Right renal pelvis (tissue), 4 donors: ENCODE measurements around the gene TMC1. TPM values are rescaled to one million over a fixed set of nuclear protein-coding genes. Genes with fewer than 3 reads are reported as not detected.
"Not testable (repeated sequence)": the region's sequence is repeated elsewhere in the genome, so short reads cannot be mapped to it uniquely, and the experiment has no call there.

Experiments used
- DNase-seq, 4 donors: peaks; one replicate each; pipeline ENCODE4 v3.0.0-alpha.2; 2013; ENCODE audit warnings: low read depth in 4 of 4, low spot score in 3 of 4, missing footprints in 1 of 4
- polyA plus RNA-seq, 4 donors: library from polyadenylated mRNA; unstranded; fragments of 120-200 nt; gene quantifications; one replicate each; pipeline ENCODE4 v1.2.1, GENCODE V29; 2013; ENCODE audit not compliant: insufficient read length in 4 of 4

Gene TMC1
- polyA plus RNA-seq, 4 donors = 0.26 to 0.99 (median 0.82) TPM

GRCh38 chr9:72524820-72525540, 3.6 kb downstream of the TMC1 start:
- DNase-seq = peak in 1 of 4 donors; percentile 52

- DNase-seq = peak; percentile 33 to 60 (median 58)
These were observed 5.7 kb downstream of the TMC1 start for GRCh38 chr9:72526901-72527800.

- no peak for DNase-seq
These were observed 6.4 kb downstream of the TMC1 start for GRCh38 chr9:72527801-72528195.

DNA sequence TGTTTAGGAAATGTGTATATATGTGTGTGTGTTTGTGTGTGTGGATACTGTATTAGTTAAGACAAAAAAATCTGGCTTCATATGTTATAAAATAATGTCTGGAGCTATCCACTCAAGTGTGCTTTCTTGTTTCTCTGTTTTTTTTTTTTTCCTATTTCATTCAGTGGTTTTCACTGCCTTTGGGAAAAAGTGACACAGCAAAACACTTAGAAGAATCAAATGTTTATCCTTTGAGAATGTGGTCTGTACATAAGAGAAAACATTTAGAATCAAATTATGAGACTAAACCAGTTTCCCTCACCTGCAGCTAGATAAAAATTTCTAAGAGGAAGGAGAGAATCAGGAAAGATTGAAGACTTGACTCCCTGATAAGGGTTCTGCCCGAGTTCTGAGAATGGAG, 8.1 kb downstream of the TMC1 start:
- DNase-seq = no peak

DNA sequence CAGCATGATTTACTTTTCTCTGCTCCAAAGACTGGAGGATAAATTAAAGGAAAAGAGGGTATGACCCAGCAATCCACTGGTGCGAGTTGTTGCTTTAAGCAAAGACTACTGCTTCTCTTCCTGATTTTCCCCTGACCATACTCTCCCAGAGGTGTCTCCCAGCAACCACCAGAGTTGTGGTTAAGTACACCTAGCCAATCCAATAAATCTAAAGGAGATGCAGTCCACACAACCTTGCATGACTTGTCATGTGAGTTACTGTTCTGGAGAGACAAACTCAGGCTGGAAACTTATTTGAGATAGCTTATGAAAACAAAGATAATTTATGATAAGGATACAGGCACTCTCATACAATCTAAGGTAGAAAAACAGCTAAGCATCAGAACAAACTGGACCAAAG, 11.9 kb downstream of the TMC1 start:
- no peak for DNase-seq

- DNase-seq = no peak
These were observed 13.5 kb downstream of the TMC1 start for GRCh38 chr9:72534931-72535330.

DNA sequence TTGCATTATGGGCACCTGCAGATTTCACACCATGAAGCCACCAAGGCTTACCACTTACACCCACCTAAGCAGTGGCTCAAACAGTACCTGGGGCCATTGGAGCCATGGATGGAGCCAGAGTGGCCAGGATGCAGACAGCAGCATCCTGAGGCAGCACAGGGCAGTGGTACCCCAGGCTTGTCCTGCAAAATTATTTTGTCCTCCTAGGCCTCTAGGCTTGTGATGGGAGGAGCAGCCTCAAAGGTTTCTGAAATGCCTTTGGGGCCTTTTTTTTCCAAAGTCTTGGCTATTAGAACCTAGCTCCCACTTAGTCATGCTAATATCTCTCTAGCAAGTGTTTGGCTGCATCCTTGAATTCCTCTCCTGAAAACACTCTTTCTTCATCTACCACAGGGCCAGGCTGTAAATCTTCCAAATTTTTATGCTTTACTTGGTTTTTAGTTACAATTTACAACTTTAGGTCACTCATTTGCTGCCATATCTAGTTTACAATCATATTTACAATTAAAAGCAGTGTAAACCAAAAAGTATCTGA, 15.7 kb downstream of the TMC1 start:
- no peak for DNase-seq

DNA sequence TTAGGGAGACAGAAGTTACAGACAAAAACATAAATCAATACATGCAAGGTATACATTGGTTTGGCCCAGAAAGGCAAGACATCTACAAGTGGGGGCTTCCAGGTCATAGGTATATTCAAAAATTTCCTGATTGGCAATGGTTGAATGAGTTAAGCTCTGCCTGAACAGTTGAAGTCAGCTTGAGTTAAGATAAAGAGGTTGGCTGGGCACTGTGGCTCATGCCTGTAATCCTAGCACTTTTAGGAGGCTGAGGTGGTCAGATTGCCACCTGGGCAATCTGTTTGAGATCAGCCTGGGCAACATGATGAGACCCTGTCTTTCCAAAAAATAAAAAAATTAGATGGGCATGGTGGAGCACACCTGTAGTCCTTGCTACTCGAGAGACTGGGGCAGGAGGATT, 16.3 kb downstream of the TMC1 start:
- no peak for DNase-seq

DNA sequence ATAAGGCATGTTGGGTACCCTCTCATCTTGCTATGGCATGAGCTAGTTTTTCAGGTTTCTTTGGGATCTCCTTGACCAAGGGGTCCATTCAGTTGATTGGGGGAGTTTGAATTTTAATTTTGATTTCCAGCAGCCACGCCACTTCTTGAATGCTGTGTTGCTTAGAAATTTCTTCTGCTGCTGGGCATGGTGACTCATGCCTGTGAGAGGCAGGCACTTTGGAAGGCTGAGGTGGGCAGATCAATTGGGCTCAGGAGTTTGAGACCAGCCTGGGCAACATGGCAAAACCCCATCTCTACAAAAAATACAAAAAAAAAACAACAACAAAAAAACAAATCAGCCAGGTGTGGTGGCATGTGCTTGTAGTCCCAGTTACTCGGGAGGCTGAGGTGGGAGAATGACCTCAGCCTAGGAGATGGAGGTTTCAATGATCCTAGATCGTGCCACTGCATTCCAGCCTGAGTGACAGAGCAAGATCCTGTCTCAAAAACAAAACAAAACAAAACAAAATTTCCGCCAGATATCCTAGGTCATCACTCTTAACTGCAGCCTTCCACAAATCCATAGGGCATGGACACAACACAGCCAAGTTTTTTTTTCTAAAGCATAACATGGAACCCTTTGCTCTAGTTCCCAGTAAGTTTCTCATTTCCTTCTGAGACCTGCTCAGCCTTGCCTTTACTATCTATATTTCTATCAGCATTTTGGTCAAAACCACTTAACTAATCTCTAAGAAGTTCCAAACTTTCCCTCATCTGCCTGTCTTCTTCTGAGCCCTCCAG, 17.7 kb downstream of the TMC1 start:
- no peak for DNase-seq

DNA sequence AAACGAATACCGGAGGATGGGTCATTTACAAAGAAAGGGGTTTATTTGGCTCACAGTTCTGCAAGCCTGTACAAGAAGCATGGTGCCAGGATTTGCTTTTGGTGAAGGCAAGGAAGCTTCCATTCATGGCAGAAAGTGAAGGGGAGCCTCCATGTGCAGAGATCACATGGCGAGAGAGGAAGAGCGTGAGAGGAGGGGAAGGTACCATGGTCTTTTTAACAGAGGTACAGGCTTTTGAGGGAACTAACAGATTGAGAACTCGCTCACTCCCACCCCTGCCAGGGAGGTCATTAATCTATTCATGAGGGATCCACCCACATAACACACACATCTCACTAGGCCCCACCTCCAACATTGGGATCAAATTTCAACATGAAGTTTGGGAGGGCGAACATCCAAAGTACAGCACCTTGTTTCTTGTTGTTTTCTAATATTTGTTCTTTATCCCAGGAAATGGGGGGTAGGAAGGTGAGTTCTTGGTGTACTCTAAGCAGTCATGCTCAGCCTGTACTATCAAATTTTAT, 18.5 kb downstream of the TMC1 start:
- DNase-seq = no peak

GRCh38 chr9:72540348-72540873, 19.0 kb downstream of the TMC1 start:
- DNase-seq = no peak

GRCh38 chr9:72542537-72542833, 21.1 kb downstream of the TMC1 start:
- not testable (repeated sequence) for DNase-seq

DNA sequence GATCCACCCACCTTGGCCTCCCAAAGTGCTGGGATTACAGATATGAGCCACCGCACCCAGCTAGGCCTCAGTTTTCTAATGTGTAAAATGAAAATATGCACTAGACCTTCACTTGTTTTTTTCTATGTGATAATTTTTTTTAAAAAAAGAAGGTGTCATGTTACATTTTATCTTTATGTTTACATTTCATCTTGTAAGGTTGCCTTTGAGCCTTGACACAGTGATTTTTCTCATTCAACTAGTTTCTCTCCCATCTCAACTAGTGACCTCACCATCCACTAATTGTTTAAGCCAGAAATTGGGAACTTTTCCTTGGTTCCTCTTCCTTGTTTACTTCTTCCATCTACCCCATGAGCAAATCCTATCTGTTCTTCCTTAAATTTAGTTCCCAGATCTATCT, 21.5 kb downstream of the TMC1 start:
- DNase-seq = no peak

GRCh38 chr9:72551306-72551705, 29.9 kb downstream of the TMC1 start:
- no peak for DNase-seq

GRCh38 chr9:72552356-72552755, 30.9 kb downstream of the TMC1 start:
- no peak for DNase-seq

DNA sequence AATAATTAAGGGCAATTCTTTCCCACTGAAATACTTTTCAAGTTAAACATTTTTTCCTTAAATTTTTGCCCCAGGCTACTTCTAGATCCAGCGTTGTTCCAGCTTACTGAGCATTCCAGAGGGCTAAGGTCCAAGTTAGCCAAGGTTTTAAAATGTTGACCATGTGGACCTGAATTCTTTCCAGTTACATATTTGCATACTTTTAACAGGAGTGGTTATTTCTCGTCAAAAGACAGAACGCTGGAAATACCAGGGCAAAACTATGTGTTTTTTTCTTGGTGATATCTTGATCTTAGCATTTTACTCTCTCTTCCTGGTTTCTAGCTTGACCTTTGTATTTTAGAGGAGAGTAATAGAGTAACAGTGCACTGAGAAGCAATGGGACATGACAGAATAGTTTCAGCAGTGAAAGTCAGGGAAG, 32.8 kb downstream of the TMC1 start:
- DNase-seq = peak in 2 of 4 donors; percentile 29 to 52

GRCh38 chr9:72557549-72557948, 36.1 kb downstream of the TMC1 start:
- no peak for DNase-seq

DNA sequence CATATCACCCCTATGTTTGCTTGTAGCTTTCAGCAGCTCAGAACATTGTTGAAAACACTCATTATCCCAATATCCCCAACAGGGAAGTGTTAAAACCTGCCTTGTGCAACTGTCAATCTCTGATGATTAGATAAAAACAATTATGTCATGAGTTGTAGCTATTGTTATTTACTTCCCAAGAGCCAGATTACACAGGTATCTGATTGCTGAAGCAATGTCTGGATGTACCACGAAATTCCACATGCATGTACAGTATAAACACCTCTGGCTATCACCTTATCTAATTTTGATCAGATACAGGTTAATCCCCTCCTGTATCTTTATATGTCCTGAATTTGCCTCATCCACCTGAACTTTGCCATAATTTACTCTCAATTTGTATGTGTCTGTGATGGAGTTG, 38.7 kb downstream of the TMC1 start:
- no peak for DNase-seq

DNA sequence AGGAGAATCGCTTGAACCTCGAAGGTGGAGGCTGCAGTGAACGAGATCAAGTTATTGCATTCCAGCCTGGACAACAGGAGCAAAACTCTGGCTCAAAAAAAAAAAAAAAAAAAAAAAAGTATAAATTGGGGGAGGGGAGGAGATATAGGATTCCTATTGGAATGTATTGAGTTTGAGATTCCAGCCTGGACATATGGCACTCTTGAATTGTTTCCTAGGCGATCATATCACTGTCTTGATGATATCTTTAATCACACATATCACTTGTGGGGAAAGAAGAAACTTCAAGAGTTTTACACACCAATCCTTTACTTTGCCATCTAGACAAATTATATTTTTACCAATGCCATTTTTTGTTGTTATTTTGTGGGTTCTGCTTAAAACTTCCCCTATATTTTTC, 42.4 kb downstream of the TMC1 start:
- no peak for DNase-seq

DNA sequence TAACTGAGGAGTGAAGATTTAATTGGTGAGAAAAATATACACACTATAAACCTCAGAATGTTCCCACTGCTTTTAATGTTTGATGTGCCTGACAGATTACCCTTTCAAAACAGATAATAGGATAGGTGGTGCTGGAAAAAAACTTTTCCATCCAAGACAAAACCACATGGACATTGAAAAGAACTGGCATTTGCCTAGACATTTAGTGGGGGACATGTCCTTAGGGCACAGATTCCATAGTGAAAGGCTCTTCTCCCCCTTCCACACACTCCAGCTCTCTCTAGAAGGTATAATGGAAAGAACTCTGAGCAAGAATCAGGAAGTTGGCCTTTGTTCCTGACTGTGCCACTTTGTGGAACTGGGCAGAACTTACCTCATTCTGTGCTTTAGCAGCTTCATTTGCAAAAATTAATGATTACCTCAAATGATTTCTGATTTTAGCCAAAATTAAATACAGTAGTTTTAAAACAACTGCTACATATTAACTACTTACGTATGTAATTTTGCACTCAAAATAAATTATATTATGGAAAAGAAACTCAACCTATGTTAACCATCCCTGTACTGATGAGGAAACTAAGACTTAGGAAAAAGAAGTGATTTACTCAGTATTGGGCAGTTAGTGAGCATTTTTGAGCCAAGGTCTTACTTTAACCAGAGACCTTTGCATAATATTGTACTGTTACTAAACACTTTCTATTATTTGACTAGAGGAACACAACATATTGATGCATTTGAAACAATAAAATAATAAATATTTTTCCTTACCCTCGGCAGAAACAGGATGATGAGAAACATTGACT, 43.3 kb downstream of the TMC1 start:
- DNase-seq = no peak
